GM23338 (cell line): ENCODE data around the gene GPR18. TPM values are rescaled to one million over a fixed set of nuclear protein-coding genes. Genes with fewer than 3 reads are reported as not detected.

Experiments used
- ATAC-seq: fragments of 200-7000 bp; cut with Tn5 transposase; 3 replicates; pipeline ENCODE4 v1.9.1; 2020
- DNase-seq: peaks from one replicate; pipeline ENCODE4 v3.0.0-alpha.2; 2015; ENCODE audit warnings: low spot score
- H2AFZ ChIP-seq: fragments of 200-600 bp; sonication (generic); 2 replicates; pipeline ENCODE4 v1.8.0; 2016; ENCODE audit warnings: antibody characterized with exemption, mild to moderate bottlenecking, moderate library complexity
- H3F3A ChIP-seq: fragments of 200-600 bp; sonication (generic); replicated peaks from 2 replicates; pipeline ENCODE4 v1.8.0; 2017; ENCODE audit warnings: antibody characterized with exemption, mixed run types, low read depth
- H3K27ac ChIP-seq: fragments of 200-600 bp; sonication (generic); 2 replicates; pipeline ENCODE4 v1.6.1; 2016; ENCODE audit warnings: low read depth
- H3K27me3 ChIP-seq: fragments of 200-600 bp; sonication (generic); 2 replicates; pipeline ENCODE4 v1.8.0; 2016; ENCODE audit warnings: mild to moderate bottlenecking, mixed run types, moderate library complexity; ENCODE audit not compliant: insufficient read depth
- H3K36me3 ChIP-seq: fragments of 200-600 bp; sonication (generic); 2 replicates; pipeline ENCODE4 v1.8.0; 2016; ENCODE audit warnings: mild to moderate bottlenecking; ENCODE audit not compliant: insufficient read depth
- H3K4me1 ChIP-seq: fragments of 200-600 bp; sonication (generic); 2 replicates; pipeline ENCODE4 v1.8.0; 2016; ENCODE audit warnings: mild to moderate bottlenecking, moderate library complexity; ENCODE audit not compliant: insufficient read depth
- H3K4me2 ChIP-seq: fragments of 200-600 bp; sonication (generic); 2 replicates; pipeline ENCODE4 v1.7.1; 2017; ENCODE audit warnings: mixed run types
- H3K4me3 ChIP-seq: fragments of 200-600 bp; sonication (generic); 2 replicates; pipeline ENCODE4 v1.6.1; 2016; ENCODE audit warnings: mixed run types
- H3K79me2 ChIP-seq: fragments of 200-600 bp; sonication (generic); replicated peaks from 2 replicates; pipeline ENCODE4 v1.8.0; 2017; ENCODE audit warnings: mild to moderate bottlenecking; ENCODE audit not compliant: insufficient read depth
- H3K9me2 ChIP-seq: fragments of 200-600 bp; sonication (generic); 2 replicates; pipeline ENCODE4 v1.8.0; 2017; ENCODE audit not compliant: insufficient read depth
- H4K20me1 ChIP-seq: fragments of 200-600 bp; sonication (generic); replicated peaks from 2 replicates; pipeline ENCODE4 v1.8.0; 2017; ENCODE audit warnings: mild to moderate bottlenecking; ENCODE audit not compliant: insufficient read depth
- H3K27ac Mint-ChIP-seq: 2 replicates; pipeline ENCODE4 v1.8.0; 2020; ENCODE audit warnings: inconsistent platforms, mild to moderate bottlenecking, moderate library complexity, mixed read lengths
- H3K27me3 Mint-ChIP-seq: 3 replicates; pipeline ENCODE4 v1.8.0; 2022; ENCODE audit warnings: low read depth, mild to moderate bottlenecking, moderate library complexity, mixed read lengths, inconsistent platforms; ENCODE audit not compliant: insufficient read depth, poor library complexity
- H3K36me3 Mint-ChIP-seq: 3 replicates; pipeline ENCODE4 v1.8.0; 2021; ENCODE audit warnings: low read depth, mild to moderate bottlenecking, inconsistent platforms, moderate library complexity, mixed read lengths
- H3K4me1 Mint-ChIP-seq: 3 replicates; pipeline ENCODE4 v1.8.0; 2020; ENCODE audit warnings: mild to moderate bottlenecking, inconsistent platforms, mixed read lengths
- H3K4me3 Mint-ChIP-seq: 3 replicates; pipeline ENCODE4 v1.8.0; 2021; ENCODE audit warnings: moderate library complexity, mild to moderate bottlenecking, inconsistent platforms, mixed read lengths
- H3K9me3 Mint-ChIP-seq: 3 replicates; pipeline ENCODE4 v1.8.0; 2020; ENCODE audit warnings: moderate library complexity, mild to moderate bottlenecking, inconsistent platforms, mixed read lengths
- CREB1 ChIP-seq: fragments of 250-450 bp; sonication (Bioruptor Pico); IDR thresholded peaks from 2 replicates; pipeline ENCODE4 v1.5.0; 2020; ENCODE audit warnings: low read depth, mild to moderate bottlenecking, moderate library complexity
- CTCF ChIP-seq, 2 experiments: fragments of 200-600 bp in 1 of 2; sonication (generic) in 1 of 2; conservative IDR thresholded peaks; 2 replicates each; pipeline versions ENCODE4 v1.5.1 to v1.6.1; 2016 to 2017; ENCODE audit warnings: antibody characterized with exemption in 2 of 2, low read depth in 2 of 2, mild to moderate bottlenecking in 2 of 2, moderate library complexity in 1 of 2
- ETS1 ChIP-seq: IDR thresholded peaks from 2 replicates; pipeline ENCODE4 v1.6.1; 2016; ENCODE audit warnings: antibody characterized with exemption
- EZH2 ChIP-seq: fragments of 200-600 bp; sonication (generic); IDR thresholded peaks from one replicate; pipeline ENCODE4 v1.8.0; 2017; ENCODE audit warnings: antibody characterized with exemption, mild to moderate bottlenecking, low read depth; ENCODE audit not compliant: unreplicated experiment
- EZH2phosphoT487 ChIP-seq: fragments of 200-600 bp; sonication (generic); IDR thresholded peaks from one replicate; pipeline ENCODE4 v1.8.1; 2018; ENCODE audit warnings: antibody characterized with exemption; ENCODE audit not compliant: unreplicated experiment
- JUNB ChIP-seq: IDR thresholded peaks from one replicate; pipeline ENCODE4 v1.6.1; 2016; ENCODE audit warnings: antibody characterized with exemption; ENCODE audit not compliant: unreplicated experiment
- POLR2AphosphoS5 ChIP-seq: IDR thresholded peaks from 2 replicates; pipeline ENCODE4 v1.6.1; 2016; ENCODE audit warnings: antibody characterized with exemption, low read depth
- REST ChIP-seq: IDR thresholded peaks from one replicate; pipeline ENCODE4 v1.6.1; 2018; ENCODE audit warnings: antibody characterized with exemption; ENCODE audit not compliant: unreplicated experiment
- STAT1 ChIP-seq: IDR thresholded peaks from one replicate; pipeline ENCODE4 v1.6.1; 2016; ENCODE audit warnings: antibody characterized with exemption; ENCODE audit not compliant: unreplicated experiment
- polyA plus RNA-seq: library from polyadenylated mRNA; unstranded; fragments of >200 nt; fragmentation: Nextera tagmentation; extraction: Ambion mirVana; gene quantifications from 2 replicates; pipeline ENCODE4 v1.2.1, GENCODE V29; 2016
- total RNA-seq: library from RNA; depleted of rRNA; stranded (reverse); fragments of >200 nt; shearing (Covaris generic); gene quantifications from 2 replicates; pipeline ENCODE4 v1.2.3, GENCODE V29; 2014
- TF ChIP-seq, protein P1 (sequence below): fragments of 250-450 bp; sonication (Bioruptor Pico); IDR thresholded peaks from 2 replicates; pipeline ENCODE4 v1.5.0; 2020; ENCODE audit warnings: mild to moderate bottlenecking, moderate library complexity

The GPR18 gene
- total and polyA plus RNA-seq, 2 experiments from 2014 or later, result 2.6 TPM; not detected in 1

GRCh38 chr13:99207511-99207910, 50.7 kb downstream of the GPR18 start:
- TF ChIP-seq EZH2phosphoT487 (no peak), EZH2 (no peak), POLR2AphosphoS5 (no peak), CREB1 (CRISPR knock-in tag) (no peak), JUNB (no peak), CTCF (conservative IDR thresholded peaks at IDR 0.05; ENCODE audit: low read depth in 2 of 2) (no peak), REST (no peak), ETS1 (no peak), STAT1 (no peak)
- TF ChIP-seq, protein P1, sequence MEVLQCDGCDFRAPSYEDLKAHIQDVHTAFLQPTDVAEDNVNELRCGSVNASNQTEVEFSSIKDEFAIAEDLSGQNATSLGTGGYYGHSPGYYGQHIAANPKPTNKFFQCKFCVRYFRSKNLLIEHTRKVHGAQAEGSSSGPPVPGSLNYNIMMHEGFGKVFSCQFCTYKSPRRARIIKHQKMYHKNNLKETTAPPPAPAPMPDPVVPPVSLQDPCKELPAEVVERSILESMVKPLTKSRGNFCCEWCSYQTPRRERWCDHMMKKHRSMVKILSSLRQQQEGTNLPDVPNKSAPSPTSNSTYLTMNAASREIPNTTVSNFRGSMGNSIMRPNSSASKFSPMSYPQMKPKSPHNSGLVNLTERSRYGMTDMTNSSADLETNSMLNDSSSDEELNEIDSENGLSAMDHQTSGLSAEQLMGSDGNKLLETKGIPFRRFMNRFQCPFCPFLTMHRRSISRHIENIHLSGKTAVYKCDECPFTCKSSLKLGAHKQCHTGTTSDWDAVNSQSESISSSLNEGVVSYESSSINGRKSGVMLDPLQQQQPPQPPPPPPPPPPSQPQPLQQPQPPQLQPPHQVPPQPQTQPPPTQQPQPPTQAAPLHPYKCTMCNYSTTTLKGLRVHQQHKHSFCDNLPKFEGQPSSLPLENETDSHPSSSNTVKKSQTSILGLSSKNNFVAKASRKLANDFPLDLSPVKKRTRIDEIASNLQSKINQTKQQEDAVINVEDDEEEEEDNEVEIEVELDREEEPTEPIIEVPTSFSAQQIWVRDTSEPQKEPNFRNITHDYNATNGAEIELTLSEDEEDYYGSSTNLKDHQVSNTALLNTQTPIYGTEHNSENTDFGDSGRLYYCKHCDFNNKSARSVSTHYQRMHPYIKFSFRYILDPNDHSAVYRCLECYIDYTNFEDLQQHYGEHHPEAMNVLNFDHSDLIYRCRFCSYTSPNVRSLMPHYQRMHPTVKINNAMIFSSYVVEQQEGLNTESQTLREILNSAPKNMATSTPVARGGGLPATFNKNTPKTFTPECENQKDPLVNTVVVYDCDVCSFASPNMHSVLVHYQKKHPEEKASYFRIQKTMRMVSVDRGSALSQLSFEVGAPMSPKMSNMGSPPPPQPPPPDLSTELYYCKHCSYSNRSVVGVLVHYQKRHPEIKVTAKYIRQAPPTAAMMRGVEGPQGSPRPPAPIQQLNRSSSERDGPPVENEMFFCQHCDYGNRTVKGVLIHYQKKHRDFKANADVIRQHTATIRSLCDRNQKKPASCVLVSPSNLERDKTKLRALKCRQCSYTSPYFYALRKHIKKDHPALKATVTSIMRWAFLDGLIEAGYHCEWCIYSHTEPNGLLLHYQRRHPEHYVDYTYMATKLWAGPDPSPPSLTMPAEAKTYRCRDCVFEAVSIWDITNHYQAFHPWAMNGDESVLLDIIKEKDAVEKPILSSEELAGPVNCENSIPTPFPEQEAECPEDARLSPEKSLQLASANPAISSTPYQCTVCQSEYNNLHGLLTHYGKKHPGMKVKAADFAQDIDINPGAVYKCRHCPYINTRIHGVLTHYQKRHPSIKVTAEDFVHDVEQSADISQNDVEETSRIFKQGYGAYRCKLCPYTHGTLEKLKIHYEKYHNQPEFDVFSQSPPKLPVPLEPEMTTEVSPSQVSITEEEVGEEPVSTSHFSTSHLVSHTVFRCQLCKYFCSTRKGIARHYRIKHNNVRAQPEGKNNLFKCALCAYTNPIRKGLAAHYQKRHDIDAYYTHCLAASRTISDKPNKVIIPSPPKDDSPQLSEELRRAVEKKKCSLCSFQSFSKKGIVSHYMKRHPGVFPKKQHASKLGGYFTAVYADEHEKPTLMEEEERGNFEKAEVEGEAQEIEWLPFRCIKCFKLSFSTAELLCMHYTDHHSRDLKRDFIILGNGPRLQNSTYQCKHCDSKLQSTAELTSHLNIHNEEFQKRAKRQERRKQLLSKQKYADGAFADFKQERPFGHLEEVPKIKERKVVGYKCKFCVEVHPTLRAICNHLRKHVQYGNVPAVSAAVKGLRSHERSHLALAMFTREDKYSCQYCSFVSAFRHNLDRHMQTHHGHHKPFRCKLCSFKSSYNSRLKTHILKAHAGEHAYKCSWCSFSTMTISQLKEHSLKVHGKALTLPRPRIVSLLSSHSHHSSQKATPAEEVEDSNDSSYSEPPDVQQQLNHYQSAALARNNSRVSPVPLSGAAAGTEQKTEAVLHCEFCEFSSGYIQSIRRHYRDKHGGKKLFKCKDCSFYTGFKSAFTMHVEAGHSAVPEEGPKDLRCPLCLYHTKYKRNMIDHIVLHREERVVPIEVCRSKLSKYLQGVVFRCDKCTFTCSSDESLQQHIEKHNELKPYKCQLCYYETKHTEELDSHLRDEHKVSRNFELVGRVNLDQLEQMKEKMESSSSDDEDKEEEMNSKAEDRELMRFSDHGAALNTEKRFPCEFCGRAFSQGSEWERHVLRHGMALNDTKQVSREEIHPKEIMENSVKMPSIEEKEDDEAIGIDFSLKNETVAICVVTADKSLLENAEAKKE (CRISPR knock-in tag), result no peak

More at GRCh38 chr13:99207511-99207910, 50.7 kb downstream of the GPR18 start:
- Histone ChIP-seq H3K79me2 (peaks cover 100% of the 10 kb centered on the region), H3F3A (no peaks in the 10 kb centered on the region), H3K27me3 (no peaks in the 10 kb centered on the region), H2AFZ (no peak overlapping the region), H3K4me2 (no peak overlapping the region), H3K27ac (0 out of 2 replicates have a peak overlapping the region, but pooled peaks have one; percentile 7), H3K36me3 (peaks cover 3% of the 10 kb centered on the region; the same call in 1 of the 2 replicates), H3K4me3 (no peak overlapping the region), H3K4me1 (peaks cover 10% of the 10 kb centered on the region), H3K9me2 (no peaks in the 10 kb centered on the region), H4K20me1 (peaks cover 55% of the 10 kb centered on the region)
- H3K9me3 Mint-ChIP-seq, result no peaks in the 10 kb centered on the region
- H3K27ac Mint-ChIP-seq, result no peak overlapping the region
- no peak overlapping the region for H3K4me3 Mint-ChIP-seq
- peaks cover 22% of the 10 kb centered on the region for H3K36me3 Mint-ChIP-seq
- H3K27me3 Mint-ChIP-seq, result peaks cover 8% of the 10 kb centered on the region
- no peak for DNase-seq
- peaks cover 36% of the 10 kb centered on the region for H3K4me1 Mint-ChIP-seq
- ATAC-seq, result no peak
